ENCODE results near the gene ESYT3.

The ESYT3 gene

GRCh38 chr3:138464491-138464860, 30.1 kb downstream of the ESYT3 start:
- H3K4me3 ChIP-seq (ENCODE audit: low read depth, low read length) = no peak overlapping the region
- TF ChIP-seq CTCF (IDR thresholded peaks at IDR 0.05; ENCODE audit: low read depth, low read length) = no peak
- TF ChIP-seq POLR2A (IDR thresholded peaks at IDR 0.05; ENCODE audit: extremely low read depth, insufficient read length) = no peak
- no peak for TF ChIP-seq MAX (IDR thresholded peaks at IDR 0.05; ENCODE audit: low read depth, low read length)
- TF ChIP-seq MYC (IDR thresholded peaks at IDR 0.05; ENCODE audit: low read depth, low read length) = no peak
- no peak for DNase-seq (ENCODE audit: low read depth)

GRCh38 chr3:138465451-138465850, 31.0 kb downstream of the ESYT3 start:
- no peak overlapping the region for H3K4me3 ChIP-seq (ENCODE audit: low read depth, low read length)
- DNase-seq (ENCODE audit: low read depth) = no peak
- no peak for TF ChIP-seq POLR2A (IDR thresholded peaks at IDR 0.05; ENCODE audit: extremely low read depth, insufficient read length)
- no peak for TF ChIP-seq MAX (IDR thresholded peaks at IDR 0.05; ENCODE audit: low read depth, low read length)
- no peak for TF ChIP-seq CTCF (IDR thresholded peaks at IDR 0.05; ENCODE audit: low read depth, low read length)
- no peak for TF ChIP-seq MYC (IDR thresholded peaks at IDR 0.05; ENCODE audit: low read depth, low read length)

GRCh38 chr3:138465925-138466324, 31.5 kb downstream of the ESYT3 start:
- no peak for TF ChIP-seq MAX (IDR thresholded peaks at IDR 0.05; ENCODE audit: low read depth, low read length)
- no peak for TF ChIP-seq POLR2A (IDR thresholded peaks at IDR 0.05; ENCODE audit: extremely low read depth, insufficient read length)
- no peak for TF ChIP-seq MYC (IDR thresholded peaks at IDR 0.05; ENCODE audit: low read depth, low read length)
- TF ChIP-seq CTCF (IDR thresholded peaks at IDR 0.05; ENCODE audit: low read depth, low read length) = no peak
- DNase-seq (ENCODE audit: low read depth) = peak; percentile 11
- H3K4me3 ChIP-seq (ENCODE audit: low read depth, low read length) = no peak overlapping the region

- no peak overlapping the region for H3K4me3 ChIP-seq (ENCODE audit: low read depth, low read length)
- DNase-seq (ENCODE audit: low read depth) = no peak
- TF ChIP-seq POLR2A (IDR thresholded peaks at IDR 0.05; ENCODE audit: extremely low read depth, insufficient read length) = no peak
- no peak for TF ChIP-seq MYC (IDR thresholded peaks at IDR 0.05; ENCODE audit: low read depth, low read length)
- TF ChIP-seq CTCF (IDR thresholded peaks at IDR 0.05; ENCODE audit: low read depth, low read length) = no peak
- TF ChIP-seq MAX (IDR thresholded peaks at IDR 0.05; ENCODE audit: low read depth, low read length) = no peak
These were observed 33.5 kb downstream of the ESYT3 start for GRCh38 chr3:138467931-138468330.

GRCh38 chr3:138468451-138468850, 34.0 kb downstream of the ESYT3 start:
- no peak for DNase-seq (ENCODE audit: low read depth)
- TF ChIP-seq POLR2A (IDR thresholded peaks at IDR 0.05; ENCODE audit: extremely low read depth, insufficient read length) = no peak
- no peak for TF ChIP-seq MYC (IDR thresholded peaks at IDR 0.05; ENCODE audit: low read depth, low read length)
- no peak for TF ChIP-seq MAX (IDR thresholded peaks at IDR 0.05; ENCODE audit: low read depth, low read length)
- no peak for TF ChIP-seq CTCF (IDR thresholded peaks at IDR 0.05; ENCODE audit: low read depth, low read length)
- H3K4me3 ChIP-seq (ENCODE audit: low read depth, low read length) = no peak overlapping the region

GRCh38 chr3:138468886-138469285, 34.5 kb downstream of the ESYT3 start:
- no peak for DNase-seq (ENCODE audit: low read depth)
- TF ChIP-seq MAX (IDR thresholded peaks at IDR 0.05; ENCODE audit: low read depth, low read length) = no peak
- TF ChIP-seq CTCF (IDR thresholded peaks at IDR 0.05; ENCODE audit: low read depth, low read length) = no peak
- TF ChIP-seq MYC (IDR thresholded peaks at IDR 0.05; ENCODE audit: low read depth, low read length) = no peak
- no peak for TF ChIP-seq POLR2A (IDR thresholded peaks at IDR 0.05; ENCODE audit: extremely low read depth, insufficient read length)
- no peak overlapping the region for H3K4me3 ChIP-seq (ENCODE audit: low read depth, low read length)
